HepG2 (cell line): ENCODE measurements around the gene JPT1. TPM values are rescaled to one million over a fixed set of nuclear protein-coding genes. Genes with fewer than 3 reads are reported as not detected.

Experiments
- ATF7 ChIP-seq, 2 experiments: fragments of 450-650 bp in 1 of 2; sonication (generic) in 1 of 2; formaldehyde crosslinking in 1 of 2; IDR thresholded peaks; 2 replicates each; pipeline versions ENCODE4 v1.4.0 to v1.6.1; 2016 to 2020; ENCODE audit warnings: antibody characterized with exemption in 1 of 2, mild to moderate bottlenecking in 1 of 2, missing genetic modification reagents in 1 of 2
- ZNF10 ChIP-seq: sonication (generic); formaldehyde crosslinking; IDR thresholded peaks from 2 replicates; pipeline ENCODE4 v1.4.0; 2020; ENCODE audit warnings: mild to moderate bottlenecking, low read depth, missing genetic modification reagents, borderline replicate concordance
- ZNF263 ChIP-seq: sonication (generic); formaldehyde crosslinking; IDR thresholded peaks from 2 replicates; pipeline ENCODE4 v1.4.0; 2020; ENCODE audit warnings: missing genetic modification reagents
- polyA plus RNA-seq, 8 experiments: library from polyadenylated mRNA; depleted of rRNA in 3 of 8; stranded (reverse) in 7 of 8; unstranded in 1 of 8; fragments of >200 nt; fragmentation: Illumina TruSeq in 4 of 8; extraction: Trizol in 4 of 8; gene quantifications; 2 replicates each; pipeline versions ENCODE4 v1.2.1 to v1.2.3, GENCODE V29; 2011 to 2016; ENCODE audit warnings: low read depth in 4 of 8, missing spikeins in 1 of 8, mixed read lengths in 1 of 8; ENCODE audit not compliant: insufficient read depth in 1 of 8
- total RNA-seq, 5 experiments: library from RNA; depleted of rRNA; stranded (reverse); fragments of >200 nt; fragmentation: Illumina TruSeq; extraction: Trizol; gene quantifications; 2 replicates each; pipeline ENCODE4 v1.2.3, GENCODE V29; 2016; ENCODE audit warnings: low read depth in 1 of 5
- TF ChIP-seq, protein P1 (sequence below): sonication (generic); formaldehyde crosslinking; IDR thresholded peaks from 2 replicates; pipeline ENCODE4 v1.4.0; 2020; ENCODE audit warnings: missing genetic modification reagents, mild to moderate bottlenecking, borderline replicate concordance
- TF ChIP-seq, protein P2 (sequence below): sonication (generic); formaldehyde crosslinking; IDR thresholded peaks from 2 replicates; pipeline ENCODE4 v1.5.1; 2020; ENCODE audit warnings: mild to moderate bottlenecking, missing genetic modification reagents, moderate library complexity
- TF ChIP-seq, protein P3 (sequence below): sonication (generic); formaldehyde crosslinking; IDR thresholded peaks from 2 replicates; pipeline ENCODE4 v1.5.1; 2020; ENCODE audit warnings: missing genetic modification reagents, mild to moderate bottlenecking, borderline replicate concordance
- TF ChIP-seq, protein P4 (sequence below): sonication (generic); formaldehyde crosslinking; IDR thresholded peaks from 2 replicates; pipeline ENCODE4 v1.5.1; 2020; ENCODE audit warnings: missing genetic modification reagents, mild to moderate bottlenecking, borderline replicate concordance
- TF ChIP-seq, protein P5 (sequence below): sonication (generic); formaldehyde crosslinking; IDR thresholded peaks from 2 replicates; pipeline ENCODE4 v1.9.0; 2021; ENCODE audit warnings: missing genetic modification reagents, mild to moderate bottlenecking, borderline replicate concordance
- TF ChIP-seq, protein P6 (sequence below): sonication (generic); formaldehyde crosslinking; IDR thresholded peaks from 2 replicates; pipeline ENCODE4 v1.5.1; 2020; ENCODE audit warnings: mild to moderate bottlenecking, missing genetic modification reagents, borderline replicate concordance

Gene JPT1
- total and polyA plus RNA-seq, 2 of the 13 experiments (the other 11 are each of a cell fraction or from before 2014, with no cell fraction given): 43.3 to 256 TPM

DNA sequence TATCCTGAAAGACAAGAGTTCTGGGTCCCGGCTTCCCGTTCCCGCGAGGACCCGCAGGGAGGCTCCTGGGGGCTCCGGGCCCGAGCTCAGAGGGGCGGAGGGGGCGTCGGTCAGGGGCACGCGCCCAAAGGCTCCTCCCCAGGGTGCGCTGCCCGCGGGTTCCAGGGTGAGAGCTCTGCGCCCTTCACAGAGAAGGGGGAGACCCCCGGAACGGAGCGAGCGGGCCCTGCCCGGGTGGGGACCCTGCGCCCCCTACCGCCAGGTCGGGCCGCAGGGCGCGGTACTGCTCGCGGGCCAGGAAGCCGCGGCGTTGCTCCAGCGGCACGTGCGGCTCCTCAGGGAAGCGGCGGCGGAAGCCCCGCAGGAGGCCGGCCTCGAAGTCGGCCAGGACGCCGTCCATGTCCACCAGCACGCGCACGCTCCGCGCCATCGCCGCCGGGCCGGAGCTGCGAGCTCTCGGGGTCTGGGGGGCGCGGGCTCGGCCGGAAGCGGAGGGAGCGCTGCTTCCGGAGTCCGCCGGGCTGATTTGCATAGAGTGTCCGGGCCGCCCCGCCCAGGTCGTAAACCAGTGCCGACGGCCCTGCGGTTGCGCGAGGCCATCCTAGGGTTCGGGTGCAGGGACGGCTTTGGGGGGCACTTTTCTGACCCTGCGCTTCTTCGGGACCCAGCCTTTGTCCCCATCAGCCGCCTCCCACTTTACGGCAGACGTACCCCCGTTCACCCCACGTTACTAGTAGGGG lies 22.9 kb downstream of the JPT1 start, which contains the start of gene NT5C (continued):
- TF ChIP-seq, protein P1, sequence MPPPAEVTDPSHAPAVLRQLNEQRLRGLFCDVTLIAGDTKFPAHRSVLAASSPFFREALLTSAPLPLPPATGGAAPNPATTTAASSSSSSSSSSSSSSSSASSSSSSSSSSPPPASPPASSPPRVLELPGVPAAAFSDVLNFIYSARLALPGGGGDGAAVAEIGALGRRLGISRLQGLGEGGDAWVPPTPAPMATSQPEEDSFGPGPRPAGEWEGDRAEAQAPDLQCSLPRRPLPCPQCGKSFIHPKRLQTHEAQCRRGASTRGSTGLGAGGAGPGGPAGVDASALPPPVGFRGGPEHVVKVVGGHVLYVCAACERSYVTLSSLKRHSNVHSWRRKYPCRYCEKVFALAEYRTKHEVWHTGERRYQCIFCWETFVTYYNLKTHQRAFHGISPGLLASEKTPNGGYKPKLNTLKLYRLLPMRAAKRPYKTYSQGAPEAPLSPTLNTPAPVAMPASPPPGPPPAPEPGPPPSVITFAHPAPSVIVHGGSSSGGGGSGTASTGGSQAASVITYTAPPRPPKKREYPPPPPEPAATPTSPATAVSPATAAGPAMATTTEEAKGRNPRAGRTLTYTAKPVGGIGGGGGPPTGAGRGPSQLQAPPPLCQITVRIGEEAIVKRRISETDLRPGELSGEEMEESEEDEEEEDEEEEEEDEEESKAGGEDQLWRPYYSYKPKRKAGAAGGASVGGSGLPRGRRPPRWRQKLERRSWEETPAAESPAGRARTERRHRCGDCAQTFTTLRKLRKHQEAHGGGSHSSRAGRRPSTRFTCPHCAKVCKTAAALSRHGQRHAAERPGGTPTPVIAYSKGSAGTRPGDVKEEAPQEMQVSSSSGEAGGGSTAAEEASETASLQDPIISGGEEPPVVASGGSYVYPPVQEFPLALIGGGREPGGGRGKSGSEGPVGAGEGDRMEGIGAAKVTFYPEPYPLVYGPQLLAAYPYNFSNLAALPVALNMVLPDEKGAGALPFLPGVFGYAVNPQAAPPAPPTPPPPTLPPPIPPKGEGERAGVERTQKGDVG (CRISPR knock-in tag): no peak
- TF ChIP-seq, protein P2, sequence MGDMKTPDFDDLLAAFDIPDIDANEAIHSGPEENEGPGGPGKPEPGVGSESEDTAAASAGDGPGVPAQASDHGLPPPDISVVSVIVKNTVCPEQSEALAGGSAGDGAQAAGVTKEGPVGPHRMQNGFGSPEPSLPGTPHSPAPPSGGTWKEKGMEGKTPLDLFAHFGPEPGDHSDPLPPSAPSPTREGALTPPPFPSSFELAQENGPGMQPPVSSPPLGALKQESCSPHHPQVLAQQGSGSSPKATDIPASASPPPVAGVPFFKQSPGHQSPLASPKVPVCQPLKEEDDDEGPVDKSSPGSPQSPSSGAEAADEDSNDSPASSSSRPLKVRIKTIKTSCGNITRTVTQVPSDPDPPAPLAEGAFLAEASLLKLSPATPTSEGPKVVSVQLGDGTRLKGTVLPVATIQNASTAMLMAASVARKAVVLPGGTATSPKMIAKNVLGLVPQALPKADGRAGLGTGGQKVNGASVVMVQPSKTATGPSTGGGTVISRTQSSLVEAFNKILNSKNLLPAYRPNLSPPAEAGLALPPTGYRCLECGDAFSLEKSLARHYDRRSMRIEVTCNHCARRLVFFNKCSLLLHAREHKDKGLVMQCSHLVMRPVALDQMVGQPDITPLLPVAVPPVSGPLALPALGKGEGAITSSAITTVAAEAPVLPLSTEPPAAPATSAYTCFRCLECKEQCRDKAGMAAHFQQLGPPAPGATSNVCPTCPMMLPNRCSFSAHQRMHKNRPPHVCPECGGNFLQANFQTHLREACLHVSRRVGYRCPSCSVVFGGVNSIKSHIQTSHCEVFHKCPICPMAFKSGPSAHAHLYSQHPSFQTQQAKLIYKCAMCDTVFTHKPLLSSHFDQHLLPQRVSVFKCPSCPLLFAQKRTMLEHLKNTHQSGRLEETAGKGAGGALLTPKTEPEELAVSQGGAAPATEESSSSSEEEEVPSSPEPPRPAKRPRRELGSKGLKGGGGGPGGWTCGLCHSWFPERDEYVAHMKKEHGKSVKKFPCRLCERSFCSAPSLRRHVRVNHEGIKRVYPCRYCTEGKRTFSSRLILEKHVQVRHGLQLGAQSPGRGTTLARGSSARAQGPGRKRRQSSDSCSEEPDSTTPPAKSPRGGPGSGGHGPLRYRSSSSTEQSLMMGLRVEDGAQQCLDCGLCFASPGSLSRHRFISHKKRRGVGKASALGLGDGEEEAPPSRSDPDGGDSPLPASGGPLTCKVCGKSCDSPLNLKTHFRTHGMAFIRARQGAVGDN (CRISPR knock-in tag): peak; percentile 97
- TF ChIP-seq ATF7 (IDR thresholded peaks at IDR 0.05) (no peak), ATF7 (CRISPR knock-in tag; IDR thresholded peaks at IDR 0.05) (no peak), ZNF10 (CRISPR knock-in tag) (no peak), ZNF263 (CRISPR knock-in tag) (no peak; the same call in 1 of the 2 replicates)
- TF ChIP-seq, protein P3, sequence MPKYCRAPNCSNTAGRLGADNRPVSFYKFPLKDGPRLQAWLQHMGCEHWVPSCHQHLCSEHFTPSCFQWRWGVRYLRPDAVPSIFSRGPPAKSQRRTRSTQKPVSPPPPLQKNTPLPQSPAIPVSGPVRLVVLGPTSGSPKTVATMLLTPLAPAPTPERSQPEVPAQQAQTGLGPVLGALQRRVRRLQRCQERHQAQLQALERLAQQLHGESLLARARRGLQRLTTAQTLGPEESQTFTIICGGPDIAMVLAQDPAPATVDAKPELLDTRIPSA (CRISPR knock-in tag): no peak
- TF ChIP-seq, protein P4, sequence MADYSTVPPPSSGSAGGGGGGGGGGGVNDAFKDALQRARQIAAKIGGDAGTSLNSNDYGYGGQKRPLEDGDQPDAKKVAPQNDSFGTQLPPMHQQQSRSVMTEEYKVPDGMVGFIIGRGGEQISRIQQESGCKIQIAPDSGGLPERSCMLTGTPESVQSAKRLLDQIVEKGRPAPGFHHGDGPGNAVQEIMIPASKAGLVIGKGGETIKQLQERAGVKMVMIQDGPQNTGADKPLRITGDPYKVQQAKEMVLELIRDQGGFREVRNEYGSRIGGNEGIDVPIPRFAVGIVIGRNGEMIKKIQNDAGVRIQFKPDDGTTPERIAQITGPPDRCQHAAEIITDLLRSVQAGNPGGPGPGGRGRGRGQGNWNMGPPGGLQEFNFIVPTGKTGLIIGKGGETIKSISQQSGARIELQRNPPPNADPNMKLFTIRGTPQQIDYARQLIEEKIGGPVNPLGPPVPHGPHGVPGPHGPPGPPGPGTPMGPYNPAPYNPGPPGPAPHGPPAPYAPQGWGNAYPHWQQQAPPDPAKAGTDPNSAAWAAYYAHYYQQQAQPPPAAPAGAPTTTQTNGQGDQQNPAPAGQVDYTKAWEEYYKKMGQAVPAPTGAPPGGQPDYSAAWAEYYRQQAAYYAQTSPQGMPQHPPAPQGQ (CRISPR knock-in tag): no peak
- TF ChIP-seq, protein P5, sequence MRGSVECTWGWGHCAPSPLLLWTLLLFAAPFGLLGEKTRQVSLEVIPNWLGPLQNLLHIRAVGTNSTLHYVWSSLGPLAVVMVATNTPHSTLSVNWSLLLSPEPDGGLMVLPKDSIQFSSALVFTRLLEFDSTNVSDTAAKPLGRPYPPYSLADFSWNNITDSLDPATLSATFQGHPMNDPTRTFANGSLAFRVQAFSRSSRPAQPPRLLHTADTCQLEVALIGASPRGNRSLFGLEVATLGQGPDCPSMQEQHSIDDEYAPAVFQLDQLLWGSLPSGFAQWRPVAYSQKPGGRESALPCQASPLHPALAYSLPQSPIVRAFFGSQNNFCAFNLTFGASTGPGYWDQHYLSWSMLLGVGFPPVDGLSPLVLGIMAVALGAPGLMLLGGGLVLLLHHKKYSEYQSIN: no peak
- TF ChIP-seq, protein P6, sequence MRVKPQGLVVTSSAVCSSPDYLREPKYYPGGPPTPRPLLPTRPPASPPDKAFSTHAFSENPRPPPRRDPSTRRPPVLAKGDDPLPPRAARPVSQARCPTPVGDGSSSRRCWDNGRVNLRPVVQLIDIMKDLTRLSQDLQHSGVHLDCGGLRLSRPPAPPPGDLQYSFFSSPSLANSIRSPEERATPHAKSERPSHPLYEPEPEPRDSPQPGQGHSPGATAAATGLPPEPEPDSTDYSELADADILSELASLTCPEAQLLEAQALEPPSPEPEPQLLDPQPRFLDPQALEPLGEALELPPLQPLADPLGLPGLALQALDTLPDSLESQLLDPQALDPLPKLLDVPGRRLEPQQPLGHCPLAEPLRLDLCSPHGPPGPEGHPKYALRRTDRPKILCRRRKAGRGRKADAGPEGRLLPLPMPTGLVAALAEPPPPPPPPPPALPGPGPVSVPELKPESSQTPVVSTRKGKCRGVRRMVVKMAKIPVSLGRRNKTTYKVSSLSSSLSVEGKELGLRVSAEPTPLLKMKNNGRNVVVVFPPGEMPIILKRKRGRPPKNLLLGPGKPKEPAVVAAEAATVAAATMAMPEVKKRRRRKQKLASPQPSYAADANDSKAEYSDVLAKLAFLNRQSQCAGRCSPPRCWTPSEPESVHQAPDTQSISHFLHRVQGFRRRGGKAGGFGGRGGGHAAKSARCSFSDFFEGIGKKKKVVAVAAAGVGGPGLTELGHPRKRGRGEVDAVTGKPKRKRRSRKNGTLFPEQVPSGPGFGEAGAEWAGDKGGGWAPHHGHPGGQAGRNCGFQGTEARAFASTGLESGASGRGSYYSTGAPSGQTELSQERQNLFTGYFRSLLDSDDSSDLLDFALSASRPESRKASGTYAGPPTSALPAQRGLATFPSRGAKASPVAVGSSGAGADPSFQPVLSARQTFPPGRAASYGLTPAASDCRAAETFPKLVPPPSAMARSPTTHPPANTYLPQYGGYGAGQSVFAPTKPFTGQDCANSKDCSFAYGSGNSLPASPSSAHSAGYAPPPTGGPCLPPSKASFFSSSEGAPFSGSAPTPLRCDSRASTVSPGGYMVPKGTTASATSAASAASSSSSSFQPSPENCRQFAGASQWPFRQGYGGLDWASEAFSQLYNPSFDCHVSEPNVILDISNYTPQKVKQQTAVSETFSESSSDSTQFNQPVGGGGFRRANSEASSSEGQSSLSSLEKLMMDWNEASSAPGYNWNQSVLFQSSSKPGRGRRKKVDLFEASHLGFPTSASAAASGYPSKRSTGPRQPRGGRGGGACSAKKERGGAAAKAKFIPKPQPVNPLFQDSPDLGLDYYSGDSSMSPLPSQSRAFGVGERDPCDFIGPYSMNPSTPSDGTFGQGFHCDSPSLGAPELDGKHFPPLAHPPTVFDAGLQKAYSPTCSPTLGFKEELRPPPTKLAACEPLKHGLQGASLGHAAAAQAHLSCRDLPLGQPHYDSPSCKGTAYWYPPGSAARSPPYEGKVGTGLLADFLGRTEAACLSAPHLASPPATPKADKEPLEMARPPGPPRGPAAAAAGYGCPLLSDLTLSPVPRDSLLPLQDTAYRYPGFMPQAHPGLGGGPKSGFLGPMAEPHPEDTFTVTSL (CRISPR knock-in tag): no peak
